Subcutaneous adipose tissue (tissue), 4 donors: ENCODE data around the gene MVP. TPM values are rescaled to one million over a fixed set of nuclear protein-coding genes. Genes with fewer than 3 reads are reported as not detected.

ENCODE experiments used
- CTCF ChIP-seq: fragments of 450-650 bp; IDR thresholded peaks from one replicate; pipeline ENCODE4 v1.5.1; 2016; ENCODE audit warnings: low read depth, mild to moderate bottlenecking, control low read depth, antibody characterized with exemption, moderate library complexity
- total RNA-seq, 4 donors: library from RNA; depleted of rRNA; stranded (reverse); fragments of >200 nt; gene quantifications; one replicate each; pipeline ENCODE4 v1.1.0, GENCODE V29; 2016

MVP gene
- total RNA-seq, 4 donors from 2014 or later: 47.1 to 119 (median 103) TPM

- TF ChIP-seq CTCF: no peak
These were observed 10.5 kb downstream of the MVP start for GRCh38 chr16:29830774-29831173.

- TF ChIP-seq CTCF: no peak
These were observed 11.2 kb downstream of the MVP start for GRCh38 chr16:29831490-29831889.

GRCh38 chr16:29834079-29834478 is 13.8 kb downstream of the MVP start:
- no peak for TF ChIP-seq CTCF

- no peak for TF ChIP-seq CTCF
These were observed 15.7 kb downstream of the MVP start for GRCh38 chr16:29835926-29836325.

GRCh38 chr16:29836623-29837022 is 16.4 kb downstream of the MVP start:
- no peak for TF ChIP-seq CTCF

GRCh38 chr16:29837841-29838240 is 17.6 kb downstream of the MVP start:
- TF ChIP-seq CTCF: no peak

- TF ChIP-seq CTCF: no peak
These were observed 19.6 kb downstream of the MVP start for GRCh38 chr16:29839822-29840221.
